Ishikawa (cell line): ENCODE data around the gene KLRC4.
A peak's percentile ranks its signal among the peaks of the same experiment; 100 is the strongest.

Source experiments
- CEBPB ChIP-seq: IDR thresholded peaks from 2 replicates; pipeline ENCODE4 v1.6.1; 2012
- EP300 ChIP-seq: IDR thresholded peaks from 2 replicates; pipeline ENCODE4 v1.6.1; 2012; ENCODE audit warnings: borderline replicate concordance
- FOXM1 ChIP-seq: IDR thresholded peaks from 2 replicates; pipeline ENCODE4 v1.6.1; 2012; ENCODE audit warnings: low read depth, borderline replicate concordance
- NFIC ChIP-seq: IDR thresholded peaks from 2 replicates; pipeline ENCODE4 v1.6.1; 2012
- RAD21 ChIP-seq: IDR thresholded peaks from 2 replicates; pipeline ENCODE4 v1.6.1; 2012; ENCODE audit warnings: low read depth
- YY1 ChIP-seq: IDR thresholded peaks from 2 replicates; pipeline ENCODE4 v1.6.1; 2012; ENCODE audit warnings: low read depth

DNA sequence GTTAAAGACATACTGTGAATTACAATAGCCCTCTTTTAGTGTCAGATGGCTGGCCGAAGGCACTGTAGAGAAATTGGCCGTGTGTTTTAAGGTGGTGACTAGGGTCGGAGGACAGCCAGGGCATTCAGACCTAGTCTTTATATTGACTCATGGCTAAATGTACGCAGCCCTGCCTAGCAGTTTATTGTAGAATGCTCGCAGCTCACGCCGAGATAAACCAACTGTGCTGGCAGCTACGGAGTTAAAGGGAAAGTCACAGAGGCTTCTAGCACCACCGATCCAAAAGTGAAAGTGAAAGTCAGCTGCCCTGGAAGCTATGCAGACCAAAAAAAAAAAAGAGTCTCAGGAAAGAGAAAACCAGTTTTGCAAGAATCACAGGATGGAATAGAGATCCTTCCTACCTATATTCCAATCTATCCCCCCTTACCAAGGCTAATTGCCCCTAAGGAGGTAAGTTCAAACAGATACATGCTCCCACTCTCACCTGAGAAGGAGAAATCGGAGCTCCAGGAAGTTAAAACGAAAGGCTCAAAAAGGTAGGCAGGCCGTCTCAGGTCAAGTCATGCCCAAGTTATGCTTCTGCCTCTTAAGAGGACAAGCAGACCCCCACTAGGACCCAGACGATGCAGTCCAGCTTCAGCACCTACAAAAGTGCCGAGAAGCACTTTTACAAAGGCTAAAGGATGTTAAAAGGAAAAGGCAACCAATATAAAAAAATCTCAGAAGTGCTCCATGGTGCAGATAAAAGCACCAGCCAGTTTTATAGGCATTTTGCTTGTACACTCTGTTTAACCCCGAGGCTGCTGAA lies 44.5 kb downstream of the KLRC4 start:
- TF ChIP-seq NFIC (peak; percentile 62; the same call in 1 of the 2 replicates), FOXM1 (peak; percentile 60; the same call in 1 of the 2 replicates), RAD21 (peak; percentile 15; the same call in 1 of the 2 replicates), CEBPB (no peak), EP300 (peak; percentile 40; the same call in 1 of the 2 replicates), YY1 (no peak)
